Lower lobe of right lung (tissue), 2 donors: Measurements from ENCODE around the gene HIBCH. TPM values are rescaled to one million over a fixed set of nuclear protein-coding genes. Genes with fewer than 3 reads are reported as not detected.

Experiments
- ATAC-seq, 2 donors: fragments of 200-7000 bp; cut with Tn5 transposase; one replicate each; pipeline ENCODE4 v1.9.1; 2020 to 2022; ENCODE audit warnings: mild to moderate bottlenecking in 2 of 2, moderate library complexity in 2 of 2
- DNase-seq: peaks from one replicate; pipeline ENCODE4 v3.0.0-alpha.2; 2020
- H3K27ac ChIP-seq: fragments of 200-600 bp; one replicate; pipeline ENCODE4 v1.8.0; 2022
- H3K27me3 ChIP-seq: fragments of 200-600 bp; one replicate; pipeline ENCODE4 v1.8.0; 2022; ENCODE audit warnings: low read depth
- H3K36me3 ChIP-seq: fragments of 200-600 bp; one replicate; pipeline ENCODE4 v1.8.0; 2022; ENCODE audit warnings: mild to moderate bottlenecking
- H3K4me1 ChIP-seq: fragments of 200-600 bp; one replicate; pipeline ENCODE4 v1.8.0; 2022
- H3K4me3 ChIP-seq: fragments of 200-600 bp; one replicate; pipeline ENCODE4 v1.8.0; 2022; ENCODE audit warnings: mild to moderate bottlenecking
- H3K9me3 ChIP-seq: fragments of 200-600 bp; one replicate; pipeline ENCODE4 v1.8.0; 2022
- intact Hi-C: fragments of 100-400 bp; cut with DNase I; formaldehyde crosslinking; loops from one replicate; pipeline ENCODE4 v1.11.0; 2022
- total RNA-seq: library from RNA; stranded (reverse); fragmentation: NEBNext Ultra II Directional; extraction: Animal tissue kit (Norgen Biotek cat#: 25700); gene quantifications from one replicate; pipeline ENCODE4 v1.2.1, GENCODE V29; 2021
- TF ChIP-seq, protein P1 (sequence below): fragments of 200-600 bp; IDR thresholded peaks from one replicate; pipeline ENCODE4 v1.8.0; 2022; ENCODE audit warnings: antibody characterized with exemption, mild to moderate bottlenecking
- donor health status: DM: no; HTN: yes; CAD: no; lungs with severe emphysema.

The HIBCH gene
- total RNA-seq, 1 donor from 2014 or later = 24.3 TPM

DNA sequence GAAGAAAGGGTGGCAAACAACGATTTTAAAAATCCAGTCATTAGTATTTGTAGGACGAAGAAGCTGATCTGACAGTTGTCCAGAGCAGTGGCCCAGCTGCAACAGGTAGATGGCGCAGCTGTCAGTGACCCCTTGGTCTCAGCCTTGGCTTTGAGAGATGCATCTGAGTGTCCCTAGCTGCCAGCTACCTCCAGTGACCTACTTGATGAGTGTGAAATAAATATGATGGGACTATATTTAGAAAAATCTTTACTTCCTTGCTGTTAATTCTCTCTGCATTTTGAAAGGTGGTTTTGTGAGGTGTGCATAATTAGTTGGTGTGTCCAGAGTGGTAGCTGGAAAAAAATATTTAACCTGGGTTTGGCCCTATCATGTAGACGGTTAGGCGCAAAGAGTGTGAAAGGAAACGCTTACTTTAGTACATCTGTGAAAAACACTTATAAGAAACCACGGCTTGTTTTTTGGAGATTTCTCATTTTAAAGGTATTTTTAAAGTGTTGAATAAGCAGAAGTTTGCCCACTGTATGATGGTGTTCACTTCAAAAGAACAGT is 24.7 kb upstream of the HIBCH start:
- TF ChIP-seq, protein P1, sequence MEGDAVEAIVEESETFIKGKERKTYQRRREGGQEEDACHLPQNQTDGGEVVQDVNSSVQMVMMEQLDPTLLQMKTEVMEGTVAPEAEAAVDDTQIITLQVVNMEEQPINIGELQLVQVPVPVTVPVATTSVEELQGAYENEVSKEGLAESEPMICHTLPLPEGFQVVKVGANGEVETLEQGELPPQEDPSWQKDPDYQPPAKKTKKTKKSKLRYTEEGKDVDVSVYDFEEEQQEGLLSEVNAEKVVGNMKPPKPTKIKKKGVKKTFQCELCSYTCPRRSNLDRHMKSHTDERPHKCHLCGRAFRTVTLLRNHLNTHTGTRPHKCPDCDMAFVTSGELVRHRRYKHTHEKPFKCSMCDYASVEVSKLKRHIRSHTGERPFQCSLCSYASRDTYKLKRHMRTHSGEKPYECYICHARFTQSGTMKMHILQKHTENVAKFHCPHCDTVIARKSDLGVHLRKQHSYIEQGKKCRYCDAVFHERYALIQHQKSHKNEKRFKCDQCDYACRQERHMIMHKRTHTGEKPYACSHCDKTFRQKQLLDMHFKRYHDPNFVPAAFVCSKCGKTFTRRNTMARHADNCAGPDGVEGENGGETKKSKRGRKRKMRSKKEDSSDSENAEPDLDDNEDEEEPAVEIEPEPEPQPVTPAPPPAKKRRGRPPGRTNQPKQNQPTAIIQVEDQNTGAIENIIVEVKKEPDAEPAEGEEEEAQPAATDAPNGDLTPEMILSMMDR = peak; percentile 41
- peak; percentile 53 to 76 for ATAC-seq
- Histone ChIP-seq H3K4me1 (peaks cover 22% of the 10 kb centered on the region), H3K4me3 (peak overlapping the region; percentile 73), H3K36me3 (no peaks in the 10 kb centered on the region), H3K9me3 (no peaks in the 10 kb centered on the region), H3K27ac (peak overlapping the region; percentile 92), H3K27me3 (no peaks in the 10 kb centered on the region)
- no peak for DNase-seq
- intact Hi-C loops = no loop called here

DNA sequence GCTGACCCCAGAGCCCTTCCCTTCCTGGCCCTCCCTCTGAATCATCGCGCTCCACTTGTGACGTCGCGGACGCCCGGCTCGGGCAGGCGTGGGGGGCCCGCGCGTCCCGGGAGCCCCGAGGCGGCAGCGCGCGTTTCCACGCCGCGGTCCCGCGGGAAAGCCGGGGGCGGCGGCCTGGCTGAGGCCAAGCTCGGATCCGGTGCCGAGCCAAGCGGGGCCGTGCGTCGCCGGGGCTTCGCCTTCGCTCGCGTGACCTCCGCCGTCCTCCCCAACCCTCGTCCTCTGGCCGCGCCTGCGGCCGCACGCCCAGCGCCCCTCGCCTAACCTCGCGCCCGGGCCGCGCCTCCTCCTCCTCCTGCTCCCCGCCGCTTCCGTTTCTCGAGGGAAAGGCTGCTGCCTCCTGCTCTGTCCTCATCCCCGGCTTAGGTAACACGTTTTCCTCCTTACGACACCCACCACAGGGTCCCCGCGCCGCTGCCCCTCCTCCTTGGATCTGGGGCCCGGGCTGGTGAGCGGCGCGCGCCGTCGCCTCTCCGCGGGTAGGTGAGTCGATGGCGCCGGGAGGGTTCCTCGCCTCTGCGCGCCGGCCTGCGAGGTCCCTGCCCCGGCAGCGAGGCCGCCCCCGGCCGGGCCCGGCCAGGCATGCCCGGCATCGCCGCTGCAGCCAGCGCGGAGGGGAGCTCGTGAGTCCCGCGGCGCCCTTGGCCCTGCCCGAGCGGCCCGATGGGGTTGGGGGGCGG is 24.1 kb upstream of the HIBCH start, which contains the start of gene INPP1:
Gene INPP1 (plus strand): TSS at position 54 of the 740 bp plus-strand sequence. CDS start 16,514 bp downstream, outside the sequence.
- TF ChIP-seq, protein P1 = no peak
- peak; percentile 82 for DNase-seq
- Histone ChIP-seq H3K4me3 (peak within 1 kb of the TSS; percentile 73), H3K36me3 (no peaks in the 10 kb centered on the region), H3K4me1 (peaks cover 22% of the 10 kb centered on the region), H3K9me3 (no peaks in the 10 kb centered on the region), H3K27me3 (no peaks in the 10 kb centered on the region), H3K27ac (peak within 1 kb of the TSS; percentile 92)
- intact Hi-C loops = no loop called here
- ATAC-seq = peak; percentile 93 to 94

DNA sequence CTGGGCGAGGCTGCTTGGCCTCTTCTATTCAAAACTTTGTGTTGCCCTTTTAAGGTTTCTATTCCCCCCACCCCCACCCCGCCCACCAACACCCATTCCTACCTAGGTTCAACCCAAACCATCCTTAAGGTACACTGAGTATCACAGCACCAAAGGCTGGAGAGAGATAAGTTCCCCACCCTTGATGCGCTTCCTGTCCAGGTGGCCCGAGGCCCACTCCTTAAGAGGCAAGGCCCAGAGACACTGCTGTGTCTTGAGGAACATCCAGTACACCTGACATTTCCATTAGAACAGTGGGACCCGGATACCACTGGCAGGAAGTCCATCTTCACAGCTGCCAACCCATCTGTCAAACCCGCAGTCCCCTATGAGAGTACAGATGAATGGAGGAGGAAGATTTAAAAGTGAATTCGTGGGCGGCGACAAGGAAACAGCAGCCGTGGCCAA is 23.5 kb upstream of the HIBCH start:
- H3K36me3 ChIP-seq = no peaks in the 10 kb centered on the region
- ATAC-seq (no peak), DNase-seq (no peak)
- no peaks in the 10 kb centered on the region for H3K27me3 ChIP-seq
- intact Hi-C loops = no loop called here
- H3K4me1 ChIP-seq = peaks cover 22% of the 10 kb centered on the region
- peak overlapping the region; percentile 73 for H3K4me3 ChIP-seq
- TF ChIP-seq, protein P1 = no peak
- peak overlapping the region; percentile 92 for H3K27ac ChIP-seq
- no peaks in the 10 kb centered on the region for H3K9me3 ChIP-seq

DNA sequence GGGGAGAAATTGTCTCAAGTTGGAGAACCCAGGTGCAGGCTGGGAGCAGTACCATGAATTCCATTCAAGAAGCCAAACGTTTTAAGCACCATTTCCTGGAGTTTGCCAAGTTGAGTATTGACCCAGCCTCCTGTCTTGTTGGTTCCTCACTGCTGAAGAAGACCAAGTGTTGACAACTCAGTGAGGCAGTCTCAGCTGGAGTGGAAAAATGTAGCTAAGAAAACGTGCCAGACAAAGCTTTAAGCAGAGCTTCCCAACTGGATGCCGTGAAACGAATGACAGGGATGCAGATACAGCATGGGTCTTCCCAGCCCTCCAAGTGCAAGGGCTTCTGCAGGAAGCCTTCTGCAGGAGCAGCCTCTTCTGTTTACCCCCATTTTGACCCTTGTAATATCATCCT is 23.0 kb upstream of the HIBCH start:
- ATAC-seq (no peak), DNase-seq (no peak)
- no peaks in the 10 kb centered on the region for H3K9me3 ChIP-seq
- H3K27ac ChIP-seq = peak overlapping the region; percentile 54
- intact Hi-C loops = no loop called here
- no peaks in the 10 kb centered on the region for H3K27me3 ChIP-seq
- TF ChIP-seq, protein P1 = no peak
- H3K36me3 ChIP-seq = no peaks in the 10 kb centered on the region
- no peak overlapping the region for H3K4me3 ChIP-seq
- H3K4me1 ChIP-seq = peaks cover 22% of the 10 kb centered on the region

DNA sequence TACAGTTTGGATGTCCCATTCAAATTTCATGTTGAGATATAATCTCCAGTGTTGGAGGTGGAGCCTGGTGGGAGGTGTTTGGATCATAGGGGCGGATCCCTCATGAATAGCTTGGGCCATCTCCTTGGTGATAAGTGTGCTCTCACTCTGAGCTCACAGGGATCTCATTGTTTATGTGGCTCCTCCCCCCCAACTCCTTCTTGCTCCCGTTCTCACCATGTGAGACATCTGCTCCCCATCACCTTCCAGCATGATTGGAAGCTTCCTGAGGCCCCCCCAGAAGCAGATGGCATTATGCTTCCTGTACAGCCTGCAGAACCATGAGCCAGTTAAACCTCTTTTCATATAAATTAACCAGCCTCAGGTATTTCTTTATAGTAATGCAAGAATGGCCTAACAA is 20.7 kb upstream of the HIBCH start:
- H3K27ac ChIP-seq = no peak overlapping the region
- H3K9me3 ChIP-seq = no peaks in the 10 kb centered on the region
- no peak overlapping the region for H3K4me3 ChIP-seq
- no peak for ATAC-seq
- no peaks in the 10 kb centered on the region for H3K27me3 ChIP-seq
- intact Hi-C loops = no loop called here
- no peak for DNase-seq
- H3K36me3 ChIP-seq = no peaks in the 10 kb centered on the region
- TF ChIP-seq, protein P1 = no peak
- peaks cover 14% of the 10 kb centered on the region for H3K4me1 ChIP-seq
